GM21528 (cell line): ENCODE measurements around the gene CXXC1.
"Not testable (repeated sequence)": the region's sequence is repeated elsewhere in the genome, so short reads cannot be mapped to it uniquely, and the experiment has no call there.

Experiments used
- ATAC-seq: cut with Tn5 transposase; IDR thresholded peaks from one replicate; pipeline ENCODE4 v1.9.1; 2021; ENCODE audit warnings: mild to moderate bottlenecking, moderate library complexity; ENCODE audit not compliant: unreplicated experiment, low FRiP score

Gene CXXC1

GRCh38 chr18:50287441-50288347 lies at the start of gene CXXC1:
Gene CXXC1 (minus strand): TSS chr18:50287692. CDS start chr18:50287589, 103 bp downstream.
- peak; percentile 87 for ATAC-seq

GRCh38 chr18:50334546-50335152 lies 47.2 kb upstream of the CXXC1 start:
- peak; percentile 48 for ATAC-seq

- no peak for ATAC-seq
These were observed 44.2 kb upstream of the CXXC1 start for GRCh38 chr18:50331691-50332090.

- ATAC-seq, result no peak
These were observed 42.7 kb upstream of the CXXC1 start for GRCh38 chr18:50330176-50330575.

GRCh38 chr18:50327983-50328382 lies 40.5 kb upstream of the CXXC1 start:
- no peak for ATAC-seq

GRCh38 chr18:50320719-50321118 lies 33.2 kb upstream of the CXXC1 start:
- ATAC-seq, result peak; percentile 69

GRCh38 chr18:50315100-50315871 lies 27.8 kb upstream of the CXXC1 start:
- peak; percentile 77 for ATAC-seq

- no peak for ATAC-seq
These were observed 26.5 kb upstream of the CXXC1 start for GRCh38 chr18:50313873-50314460.

GRCh38 chr18:50313031-50313607 lies 25.6 kb upstream of the CXXC1 start:
- peak; percentile 16 for ATAC-seq

GRCh38 chr18:50312296-50313030 lies 25.0 kb upstream of the CXXC1 start:
- peak; percentile 68 for ATAC-seq

GRCh38 chr18:50311650-50312049 lies 24.2 kb upstream of the CXXC1 start:
- no peak for ATAC-seq

GRCh38 chr18:50310080-50310479 lies 22.6 kb upstream of the CXXC1 start:
- no peak for ATAC-seq

- ATAC-seq, result not testable (repeated sequence)
These were observed 21.4 kb upstream of the CXXC1 start for GRCh38 chr18:50308851-50309250.

- ATAC-seq, result peak; percentile 87
These were observed 20.4 kb upstream of the CXXC1 start for GRCh38 chr18:50307738-50308470.

GRCh38 chr18:50307400-50307737 lies 19.9 kb upstream of the CXXC1 start:
- no peak for ATAC-seq

- peak; percentile 3 for ATAC-seq
These were observed 19.5 kb upstream of the CXXC1 start for GRCh38 chr18:50306944-50307343.

GRCh38 chr18:50301074-50301473 lies 13.6 kb upstream of the CXXC1 start:
- ATAC-seq, result no peak

- ATAC-seq, result no peak
These were observed 12.3 kb upstream of the CXXC1 start for GRCh38 chr18:50299626-50300388.
